Measurements from ENCODE around the gene APH1B. TPM values are rescaled to one million over a fixed set of nuclear protein-coding genes. Genes with fewer than 3 reads are reported as not detected.

Gene APH1B
- total RNA-seq, 1 donor from 2014 or later, result 22.8 TPM

DNA sequence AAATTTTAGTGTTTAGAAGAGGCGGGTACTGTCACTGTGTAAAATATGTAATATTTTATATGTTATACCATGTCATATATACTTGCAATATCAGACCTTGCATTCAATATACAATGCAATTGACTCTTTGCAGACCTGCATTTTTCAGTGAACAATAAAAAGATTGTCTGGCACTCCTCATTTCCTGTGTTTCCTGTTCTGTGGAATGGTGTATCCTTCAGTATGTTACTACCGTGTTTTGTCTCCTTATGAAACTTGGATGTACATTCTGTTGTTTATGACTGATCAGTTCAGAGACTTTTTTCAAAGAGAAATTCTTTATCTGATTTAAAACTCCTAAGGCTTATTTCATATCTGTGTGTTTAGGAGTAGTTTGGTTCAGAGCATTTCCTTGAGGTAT lies 31.5 kb downstream of the APH1B start:
- intact Hi-C loops (cut with DNase I), result no loop called here
- H3K27ac ChIP-seq, result no peak overlapping the region
- TF ChIP-seq, protein P1, sequence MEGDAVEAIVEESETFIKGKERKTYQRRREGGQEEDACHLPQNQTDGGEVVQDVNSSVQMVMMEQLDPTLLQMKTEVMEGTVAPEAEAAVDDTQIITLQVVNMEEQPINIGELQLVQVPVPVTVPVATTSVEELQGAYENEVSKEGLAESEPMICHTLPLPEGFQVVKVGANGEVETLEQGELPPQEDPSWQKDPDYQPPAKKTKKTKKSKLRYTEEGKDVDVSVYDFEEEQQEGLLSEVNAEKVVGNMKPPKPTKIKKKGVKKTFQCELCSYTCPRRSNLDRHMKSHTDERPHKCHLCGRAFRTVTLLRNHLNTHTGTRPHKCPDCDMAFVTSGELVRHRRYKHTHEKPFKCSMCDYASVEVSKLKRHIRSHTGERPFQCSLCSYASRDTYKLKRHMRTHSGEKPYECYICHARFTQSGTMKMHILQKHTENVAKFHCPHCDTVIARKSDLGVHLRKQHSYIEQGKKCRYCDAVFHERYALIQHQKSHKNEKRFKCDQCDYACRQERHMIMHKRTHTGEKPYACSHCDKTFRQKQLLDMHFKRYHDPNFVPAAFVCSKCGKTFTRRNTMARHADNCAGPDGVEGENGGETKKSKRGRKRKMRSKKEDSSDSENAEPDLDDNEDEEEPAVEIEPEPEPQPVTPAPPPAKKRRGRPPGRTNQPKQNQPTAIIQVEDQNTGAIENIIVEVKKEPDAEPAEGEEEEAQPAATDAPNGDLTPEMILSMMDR (IDR thresholded peaks at IDR 0.05), result no peak
- TF ChIP-seq POLR2AphosphoS5 (IDR thresholded peaks at IDR 0.05; ENCODE audit: insufficient read depth in 1 of 2, low read depth in 1 of 2) (no peak), POLR2A (IDR thresholded peaks at IDR 0.05) (no peak)

DNA sequence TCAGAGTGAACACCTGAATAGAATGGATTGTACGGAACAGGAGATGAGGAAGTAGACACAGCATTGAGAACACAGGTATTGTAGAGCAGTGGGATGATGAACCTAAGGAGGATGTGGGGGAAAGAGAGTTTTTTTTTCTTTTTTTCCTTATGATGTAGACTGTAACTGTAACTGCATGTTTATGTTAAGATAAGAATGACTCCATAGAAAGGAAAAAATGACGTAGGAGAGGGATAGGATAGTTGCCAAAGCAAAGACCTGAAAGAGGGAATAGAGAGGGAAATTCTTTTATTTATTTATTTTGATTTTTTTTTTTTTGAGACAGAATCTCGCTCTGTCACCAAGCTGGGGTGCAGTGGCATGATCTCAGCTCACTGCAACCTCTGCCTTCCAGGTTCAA lies 33.2 kb downstream of the APH1B start:
- H3K36me3 ChIP-seq, result peaks cover 0 to 10% of the 10 kb centered on the region in 2 donors
- intact Hi-C loops (cut with DNase I), result no loop called here
- no peaks in the 10 kb centered on the region for H3K9me3 ChIP-seq
- no peaks in the 10 kb centered on the region for H3K27me3 ChIP-seq
- DNase-seq (ENCODE audit: extremely low spot score in 2 of 2), result no peak
- H3K4me3 ChIP-seq, result no peak overlapping the region
- no peak overlapping the region for H3K27ac ChIP-seq
- no peaks in the 10 kb centered on the region for H3K4me1 ChIP-seq
- TF ChIP-seq, protein P1 (IDR thresholded peaks at IDR 0.05), result no peak
- TF ChIP-seq POLR2A (IDR thresholded peaks at IDR 0.05) (no peak), POLR2AphosphoS5 (IDR thresholded peaks at IDR 0.05; ENCODE audit: insufficient read depth in 1 of 2, low read depth in 1 of 2) (no peak)

More for the DNA sequence above, 31.5 kb downstream of the APH1B start:
- H3K4me3 ChIP-seq, result no peak overlapping the region
- H3K4me1 ChIP-seq, result no peaks in the 10 kb centered on the region
- DNase-seq (ENCODE audit: extremely low spot score in 2 of 2), result no peak
- no peaks in the 10 kb centered on the region for H3K27me3 ChIP-seq
- H3K36me3 ChIP-seq, result peaks cover 0 to 12% of the 10 kb centered on the region in 2 donors
- H3K9me3 ChIP-seq, result no peaks in the 10 kb centered on the region

- no peaks in the 10 kb centered on the region for H3K4me1 ChIP-seq
- intact Hi-C loops (cut with DNase I), result no loop called here
- H3K4me3 ChIP-seq, result no peak overlapping the region
- H3K9me3 ChIP-seq, result no peaks in the 10 kb centered on the region
- no peak overlapping the region for H3K27ac ChIP-seq
- TF ChIP-seq, protein P1 (IDR thresholded peaks at IDR 0.05), result no peak
- TF ChIP-seq POLR2A (IDR thresholded peaks at IDR 0.05), result no peak
- TF ChIP-seq POLR2AphosphoS5 (IDR thresholded peaks at IDR 0.05; ENCODE audit: insufficient read depth in 1 of 2, low read depth in 1 of 2), result no peak
- no peaks in the 10 kb centered on the region for H3K36me3 ChIP-seq
- no peaks in the 10 kb centered on the region for H3K27me3 ChIP-seq
- DNase-seq (ENCODE audit: extremely low spot score in 2 of 2), result no peak
Observed at GRCh38 chr15:63312286-63312685, 34.9 kb downstream of the APH1B start.

DNA sequence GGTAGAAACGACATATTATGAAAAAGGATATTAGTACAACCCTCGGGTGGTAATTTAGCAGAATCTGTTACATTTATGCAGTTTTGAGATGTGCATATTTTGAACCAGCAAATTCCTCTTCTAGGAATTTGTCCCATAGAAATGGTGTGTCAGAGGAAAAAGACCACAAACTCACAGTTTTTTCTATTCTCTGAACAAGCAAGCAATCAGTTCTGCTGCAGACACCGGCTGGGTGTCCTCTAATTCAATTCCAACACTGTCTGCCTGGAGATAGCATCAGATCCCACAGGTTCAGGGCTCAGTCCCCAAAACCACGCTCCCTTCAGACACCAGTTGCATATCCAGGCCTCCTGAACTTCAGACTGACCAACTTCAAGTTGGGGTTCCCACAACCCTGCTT lies 36.4 kb downstream of the APH1B start:
- intact Hi-C loops (cut with DNase I), result no loop called here
- Histone ChIP-seq H3K27me3 (no peaks in the 10 kb centered on the region), H3K36me3 (no peaks in the 10 kb centered on the region), H3K27ac (no peak overlapping the region), H3K9me3 (no peaks in the 10 kb centered on the region), H3K4me3 (no peak overlapping the region), H3K4me1 (no peaks in the 10 kb centered on the region)
- DNase-seq (ENCODE audit: extremely low spot score in 2 of 2), result no peak
- TF ChIP-seq POLR2A (IDR thresholded peaks at IDR 0.05), result no peak
- no peak for TF ChIP-seq POLR2AphosphoS5 (IDR thresholded peaks at IDR 0.05; ENCODE audit: insufficient read depth in 1 of 2, low read depth in 1 of 2)
- TF ChIP-seq, protein P1 (IDR thresholded peaks at IDR 0.05), result no peak

- Histone ChIP-seq H3K27me3 (no peaks in the 10 kb centered on the region), H3K9me3 (no peaks in the 10 kb centered on the region), H3K4me3 (no peak overlapping the region), H3K36me3 (no peaks in the 10 kb centered on the region), H3K4me1 (no peaks in the 10 kb centered on the region), H3K27ac (no peak overlapping the region)
- intact Hi-C loops (cut with DNase I), result no loop called here
- TF ChIP-seq POLR2A (IDR thresholded peaks at IDR 0.05), result no peak
- TF ChIP-seq, protein P1 (IDR thresholded peaks at IDR 0.05), result no peak
- no peak for TF ChIP-seq POLR2AphosphoS5 (IDR thresholded peaks at IDR 0.05; ENCODE audit: insufficient read depth in 1 of 2, low read depth in 1 of 2)
- DNase-seq (ENCODE audit: extremely low spot score in 2 of 2), result no peak
Observed at GRCh38 chr15:63314409-63314808, 37.0 kb downstream of the APH1B start.
